ENCODE results near the gene TOM1L1.

Gene TOM1L1

DNA sequence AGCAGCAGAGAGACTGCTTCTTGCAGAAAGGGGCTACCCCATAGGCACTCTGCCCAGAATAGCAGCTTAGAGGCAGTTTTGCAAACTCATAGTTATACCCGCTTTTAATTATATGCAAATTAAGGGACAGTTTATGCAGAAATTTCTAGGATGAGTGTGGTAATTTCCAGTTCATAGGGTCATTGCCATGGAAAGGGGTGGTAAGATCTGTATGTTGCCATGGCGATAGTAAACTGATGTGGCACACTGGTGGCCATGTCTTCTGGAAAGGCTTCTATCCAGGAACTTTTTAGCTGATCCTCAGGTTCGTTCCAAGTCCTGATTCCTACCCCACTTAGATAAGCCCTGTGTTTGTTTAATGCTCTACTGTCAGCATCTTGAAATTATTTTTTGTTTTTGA is 74.1 kb downstream of the TOM1L1 start:
- TF ChIP-seq GABPA (IDR thresholded peaks at IDR 0.05; ENCODE audit: low read depth), result no peak
- TF ChIP-seq, protein P1, sequence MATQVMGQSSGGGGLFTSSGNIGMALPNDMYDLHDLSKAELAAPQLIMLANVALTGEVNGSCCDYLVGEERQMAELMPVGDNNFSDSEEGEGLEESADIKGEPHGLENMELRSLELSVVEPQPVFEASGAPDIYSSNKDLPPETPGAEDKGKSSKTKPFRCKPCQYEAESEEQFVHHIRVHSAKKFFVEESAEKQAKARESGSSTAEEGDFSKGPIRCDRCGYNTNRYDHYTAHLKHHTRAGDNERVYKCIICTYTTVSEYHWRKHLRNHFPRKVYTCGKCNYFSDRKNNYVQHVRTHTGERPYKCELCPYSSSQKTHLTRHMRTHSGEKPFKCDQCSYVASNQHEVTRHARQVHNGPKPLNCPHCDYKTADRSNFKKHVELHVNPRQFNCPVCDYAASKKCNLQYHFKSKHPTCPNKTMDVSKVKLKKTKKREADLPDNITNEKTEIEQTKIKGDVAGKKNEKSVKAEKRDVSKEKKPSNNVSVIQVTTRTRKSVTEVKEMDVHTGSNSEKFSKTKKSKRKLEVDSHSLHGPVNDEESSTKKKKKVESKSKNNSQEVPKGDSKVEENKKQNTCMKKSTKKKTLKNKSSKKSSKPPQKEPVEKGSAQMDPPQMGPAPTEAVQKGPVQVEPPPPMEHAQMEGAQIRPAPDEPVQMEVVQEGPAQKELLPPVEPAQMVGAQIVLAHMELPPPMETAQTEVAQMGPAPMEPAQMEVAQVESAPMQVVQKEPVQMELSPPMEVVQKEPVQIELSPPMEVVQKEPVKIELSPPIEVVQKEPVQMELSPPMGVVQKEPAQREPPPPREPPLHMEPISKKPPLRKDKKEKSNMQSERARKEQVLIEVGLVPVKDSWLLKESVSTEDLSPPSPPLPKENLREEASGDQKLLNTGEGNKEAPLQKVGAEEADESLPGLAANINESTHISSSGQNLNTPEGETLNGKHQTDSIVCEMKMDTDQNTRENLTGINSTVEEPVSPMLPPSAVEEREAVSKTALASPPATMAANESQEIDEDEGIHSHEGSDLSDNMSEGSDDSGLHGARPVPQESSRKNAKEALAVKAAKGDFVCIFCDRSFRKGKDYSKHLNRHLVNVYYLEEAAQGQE (IDR thresholded peaks at IDR 0.05; ENCODE audit: insufficient replicate concordance, low read depth), result no peak
- TF ChIP-seq, protein P2, sequence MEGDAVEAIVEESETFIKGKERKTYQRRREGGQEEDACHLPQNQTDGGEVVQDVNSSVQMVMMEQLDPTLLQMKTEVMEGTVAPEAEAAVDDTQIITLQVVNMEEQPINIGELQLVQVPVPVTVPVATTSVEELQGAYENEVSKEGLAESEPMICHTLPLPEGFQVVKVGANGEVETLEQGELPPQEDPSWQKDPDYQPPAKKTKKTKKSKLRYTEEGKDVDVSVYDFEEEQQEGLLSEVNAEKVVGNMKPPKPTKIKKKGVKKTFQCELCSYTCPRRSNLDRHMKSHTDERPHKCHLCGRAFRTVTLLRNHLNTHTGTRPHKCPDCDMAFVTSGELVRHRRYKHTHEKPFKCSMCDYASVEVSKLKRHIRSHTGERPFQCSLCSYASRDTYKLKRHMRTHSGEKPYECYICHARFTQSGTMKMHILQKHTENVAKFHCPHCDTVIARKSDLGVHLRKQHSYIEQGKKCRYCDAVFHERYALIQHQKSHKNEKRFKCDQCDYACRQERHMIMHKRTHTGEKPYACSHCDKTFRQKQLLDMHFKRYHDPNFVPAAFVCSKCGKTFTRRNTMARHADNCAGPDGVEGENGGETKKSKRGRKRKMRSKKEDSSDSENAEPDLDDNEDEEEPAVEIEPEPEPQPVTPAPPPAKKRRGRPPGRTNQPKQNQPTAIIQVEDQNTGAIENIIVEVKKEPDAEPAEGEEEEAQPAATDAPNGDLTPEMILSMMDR (IDR thresholded peaks at IDR 0.05; ENCODE audit: insufficient read depth, low read length), result no peak
- no peak for TF ChIP-seq SPI1 (IDR thresholded peaks at IDR 0.05; ENCODE audit: borderline replicate concordance, low read depth)
- TF ChIP-seq POLR2AphosphoS5 (IDR thresholded peaks at IDR 0.05; ENCODE audit: low read depth), result no peak
- DNase-seq (ENCODE audit: low read depth in 1 of 2, low spot score in 1 of 2), result no peak
- Histone ChIP-seq H3K27me3 (ENCODE audit: insufficient read depth, poor library complexity, severe bottlenecking) (no peaks in the 10 kb centered on the region), H3K4me3 (replicated peaks; ENCODE audit: insufficient read depth, low read length) (no peak overlapping the region), H3K27ac (replicated peaks) (no peak overlapping the region)

DNA sequence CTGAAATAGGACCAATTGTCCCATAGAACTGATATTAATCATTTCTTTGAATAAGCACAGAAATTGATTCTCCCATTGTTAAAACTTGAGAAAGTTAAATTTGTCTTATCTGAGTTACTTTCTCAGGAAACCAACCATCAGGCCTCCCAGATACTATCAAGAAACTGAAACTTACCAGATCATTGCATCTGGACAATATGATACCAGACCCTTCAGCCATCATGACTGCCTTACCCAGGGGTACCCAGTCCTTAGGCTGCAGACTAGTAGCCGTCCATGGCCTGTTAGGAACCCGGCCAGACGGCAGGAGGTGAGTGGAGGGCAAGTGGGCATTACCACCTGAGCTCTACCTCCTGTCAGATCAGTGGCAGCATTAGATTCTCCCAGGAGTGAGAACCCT is 75.7 kb downstream of the TOM1L1 start:
- no peak for DNase-seq (ENCODE audit: low read depth in 1 of 2, low spot score in 1 of 2)
- Histone ChIP-seq H3K27ac (replicated peaks) (no peak overlapping the region), H3K4me3 (replicated peaks; ENCODE audit: insufficient read depth, low read length) (no peak overlapping the region), H3K27me3 (ENCODE audit: insufficient read depth, poor library complexity, severe bottlenecking) (no peaks in the 10 kb centered on the region)
- TF ChIP-seq, protein P2 (IDR thresholded peaks at IDR 0.05; ENCODE audit: insufficient read depth, low read length), result no peak

DNA sequence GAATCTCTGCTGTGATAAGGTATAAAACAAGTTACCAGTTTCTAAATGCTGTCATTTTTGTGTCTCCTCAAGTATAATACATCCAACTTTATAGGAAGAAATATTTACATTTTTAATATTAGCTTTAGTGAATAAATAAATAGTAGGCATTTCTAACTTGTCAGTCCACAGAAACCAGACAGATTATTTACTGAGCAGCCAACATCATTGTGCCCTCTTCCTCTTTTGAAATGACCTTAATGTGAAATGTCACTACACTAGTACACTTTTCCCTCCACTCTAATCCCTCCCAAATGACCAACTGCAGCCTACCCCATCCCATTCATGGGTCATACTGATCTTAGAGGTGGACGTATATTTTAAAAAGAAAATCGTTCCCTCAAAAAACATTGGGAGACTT is 77.1 kb downstream of the TOM1L1 start:
- no peak for DNase-seq (ENCODE audit: low read depth in 1 of 2, low spot score in 1 of 2)
- Histone ChIP-seq H3K4me3 (replicated peaks; ENCODE audit: insufficient read depth, low read length) (no peak overlapping the region), H3K27ac (replicated peaks) (no peak overlapping the region), H3K27me3 (ENCODE audit: insufficient read depth, poor library complexity, severe bottlenecking) (no peaks in the 10 kb centered on the region)
- TF ChIP-seq SPI1 (IDR thresholded peaks at IDR 0.05; ENCODE audit: borderline replicate concordance, low read depth) (no peak), GABPA (IDR thresholded peaks at IDR 0.05; ENCODE audit: low read depth) (no peak), POLR2AphosphoS5 (IDR thresholded peaks at IDR 0.05; ENCODE audit: low read depth) (no peak)
- TF ChIP-seq, protein P2 (IDR thresholded peaks at IDR 0.05; ENCODE audit: insufficient read depth, low read length), result no peak
- TF ChIP-seq, protein P1 (IDR thresholded peaks at IDR 0.05; ENCODE audit: insufficient replicate concordance, low read depth), result no peak

DNA sequence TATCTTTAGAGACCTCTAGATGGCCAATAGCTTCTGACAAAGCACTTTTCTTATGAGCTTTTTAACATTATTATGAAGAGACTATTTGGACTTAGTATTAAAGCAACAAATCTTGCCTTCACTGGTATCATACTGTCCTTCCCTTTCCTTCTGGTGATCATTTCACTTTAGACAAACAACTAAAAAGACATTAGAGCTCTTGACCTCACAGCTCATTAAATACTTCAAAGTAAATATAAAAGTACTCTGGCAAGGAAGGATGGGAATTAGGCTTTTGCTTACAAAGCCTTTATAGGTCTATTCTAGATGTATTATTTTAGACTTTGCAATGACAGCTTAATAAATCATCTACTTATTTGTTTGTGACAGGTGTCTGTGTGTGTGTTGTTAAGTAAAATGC is 79.0 kb downstream of the TOM1L1 start:
- no peaks in the 10 kb centered on the region for H3K27me3 ChIP-seq (ENCODE audit: insufficient read depth, poor library complexity, severe bottlenecking)
- TF ChIP-seq SPI1 (IDR thresholded peaks at IDR 0.05; ENCODE audit: borderline replicate concordance, low read depth) (no peak), POLR2AphosphoS5 (IDR thresholded peaks at IDR 0.05; ENCODE audit: low read depth) (no peak), GABPA (IDR thresholded peaks at IDR 0.05; ENCODE audit: low read depth) (no peak)
- TF ChIP-seq, protein P1 (IDR thresholded peaks at IDR 0.05; ENCODE audit: insufficient replicate concordance, low read depth), result no peak
- TF ChIP-seq, protein P2 (IDR thresholded peaks at IDR 0.05; ENCODE audit: insufficient read depth, low read length), result no peak
- no peak for DNase-seq (ENCODE audit: low read depth in 1 of 2, low spot score in 1 of 2)
- no peak overlapping the region for H3K27ac ChIP-seq (replicated peaks)
- no peak overlapping the region for H3K4me3 ChIP-seq (replicated peaks; ENCODE audit: insufficient read depth, low read length)
